ENCODE data around the gene PRKN.

Gene PRKN

DNA sequence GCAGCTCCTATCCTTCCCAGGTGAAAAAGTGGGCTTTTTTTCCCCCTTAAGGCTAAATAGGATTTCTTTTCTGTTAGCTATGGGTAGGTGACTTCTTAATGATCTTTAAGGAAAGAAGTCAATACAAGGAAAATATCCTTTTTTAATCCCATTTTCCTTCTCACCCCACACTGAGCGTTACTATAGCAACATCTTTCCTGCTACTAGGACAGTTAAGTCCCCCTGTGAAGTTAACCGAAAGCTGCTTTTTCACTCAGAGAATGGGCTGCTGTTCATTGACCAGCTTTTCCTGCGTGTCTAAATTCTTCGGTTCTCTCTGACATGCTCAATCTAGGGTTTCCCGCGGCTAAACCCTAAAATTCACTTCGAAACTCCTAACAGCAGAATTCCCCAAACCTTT lies 1280.6 kb downstream of the PRKN start:
- DNase-seq (ENCODE audit: low read depth in 2 of 2) = no peak

DNA sequence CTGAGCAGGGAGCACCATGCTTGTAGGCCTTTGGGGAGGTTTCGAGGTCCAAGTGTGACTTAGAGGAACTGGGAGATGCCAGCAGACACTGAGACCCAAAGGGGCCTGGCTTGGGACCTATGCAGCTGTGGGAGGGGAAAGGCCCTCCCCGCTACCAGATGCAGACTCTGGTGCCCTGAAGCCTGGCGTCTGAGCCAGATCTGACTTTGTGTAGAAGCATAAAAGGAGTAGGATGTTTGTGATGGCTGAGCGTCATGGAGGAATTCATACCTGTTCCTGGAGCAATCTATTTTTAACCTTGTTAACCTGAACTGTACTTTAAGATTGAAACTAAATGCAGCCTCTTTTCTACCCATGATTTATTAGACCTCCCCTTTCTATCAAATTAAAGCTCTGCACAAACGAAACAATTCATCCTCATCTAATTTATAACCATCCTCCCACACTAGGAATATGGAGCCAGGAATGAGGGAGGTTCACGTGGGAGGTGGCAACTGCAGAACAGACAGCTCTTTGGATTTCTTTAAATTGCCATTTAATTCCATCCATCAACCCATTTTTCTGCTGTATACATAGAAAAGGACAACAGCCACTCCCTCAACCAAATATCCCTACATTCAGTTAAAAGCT lies 1281.2 kb downstream of the PRKN start:
- no peak for DNase-seq (ENCODE audit: low read depth in 2 of 2)

DNA sequence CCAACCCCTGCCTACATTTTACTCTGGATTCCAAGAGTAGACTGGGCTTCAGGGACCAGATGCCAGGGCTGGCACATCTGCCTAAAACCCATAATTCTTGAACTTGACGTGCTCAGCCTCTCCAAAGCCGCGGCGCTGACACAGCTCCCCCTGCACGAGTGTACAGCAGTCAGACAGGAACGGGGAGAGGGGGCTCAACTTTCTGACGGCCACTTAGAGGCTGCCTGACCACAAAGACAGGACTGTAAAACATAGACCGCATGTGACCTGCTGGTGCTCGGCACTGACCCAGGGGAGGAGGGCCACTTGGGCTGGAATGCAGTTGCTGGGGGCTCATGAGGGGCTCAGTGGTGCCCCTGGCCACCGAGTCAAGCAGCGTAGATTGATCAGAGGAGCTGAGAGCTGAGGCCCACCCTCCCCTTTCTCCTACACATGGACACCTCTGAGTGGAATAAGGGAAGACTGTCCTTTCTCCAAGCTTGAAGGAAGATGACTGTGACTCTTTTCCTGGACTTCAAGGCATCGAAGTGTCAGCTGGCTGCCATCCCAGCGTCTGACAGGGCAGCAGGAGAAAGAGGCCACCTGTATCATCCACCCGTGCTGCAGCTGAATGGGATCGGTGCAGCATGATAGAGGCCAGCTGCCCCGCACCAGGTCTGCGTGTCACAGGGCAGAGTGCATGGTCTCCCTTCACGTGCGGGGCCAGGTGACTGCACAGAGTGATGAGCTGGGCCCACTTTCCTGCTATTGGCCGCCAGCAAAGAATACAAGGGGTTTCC lies 1282.4 kb downstream of the PRKN start:
- DNase-seq (ENCODE audit: low read depth in 2 of 2) = no peak

DNA sequence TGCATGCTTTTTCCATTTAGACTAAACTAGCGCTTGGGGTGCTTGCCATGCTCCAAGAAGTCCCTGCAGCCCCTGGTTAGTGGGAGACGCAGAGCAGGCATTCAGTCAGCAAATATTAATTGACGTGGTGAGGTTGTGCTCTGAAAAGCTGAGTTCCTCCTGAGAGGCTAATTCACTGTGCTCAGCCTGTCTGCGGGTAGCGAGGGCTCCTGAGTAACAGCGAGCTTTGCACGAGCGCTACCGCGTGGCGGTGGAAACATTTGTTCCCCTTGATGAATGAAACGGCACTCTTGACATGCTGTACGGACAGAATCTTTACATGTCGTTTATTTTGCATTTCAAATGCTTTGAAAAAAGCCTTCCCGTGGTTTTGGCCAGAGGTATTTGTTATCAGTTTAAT lies 1283.1 kb downstream of the PRKN start:
- DNase-seq (ENCODE audit: low read depth in 2 of 2) = no peak

DNA sequence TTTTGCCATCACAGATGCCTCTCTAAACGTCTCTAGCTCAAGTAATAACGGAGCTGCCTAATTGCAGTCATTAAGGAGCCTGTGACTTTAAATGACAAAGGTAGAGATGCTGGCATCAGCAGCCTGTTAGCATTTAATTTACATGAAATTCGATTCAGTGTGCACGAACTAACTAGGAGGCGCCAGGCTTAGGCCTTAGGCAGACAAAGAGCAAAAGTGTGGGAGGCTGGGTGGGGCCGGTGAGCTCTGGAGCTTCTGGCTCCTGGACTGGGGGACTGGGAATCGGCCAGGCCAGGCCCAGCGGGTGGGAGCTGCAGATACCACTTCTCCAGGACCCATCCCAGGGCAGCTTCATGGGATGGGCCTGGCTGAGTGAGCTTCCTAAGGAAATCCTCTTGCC lies 1283.7 kb downstream of the PRKN start:
- no peak for DNase-seq (ENCODE audit: low read depth in 2 of 2)

DNA sequence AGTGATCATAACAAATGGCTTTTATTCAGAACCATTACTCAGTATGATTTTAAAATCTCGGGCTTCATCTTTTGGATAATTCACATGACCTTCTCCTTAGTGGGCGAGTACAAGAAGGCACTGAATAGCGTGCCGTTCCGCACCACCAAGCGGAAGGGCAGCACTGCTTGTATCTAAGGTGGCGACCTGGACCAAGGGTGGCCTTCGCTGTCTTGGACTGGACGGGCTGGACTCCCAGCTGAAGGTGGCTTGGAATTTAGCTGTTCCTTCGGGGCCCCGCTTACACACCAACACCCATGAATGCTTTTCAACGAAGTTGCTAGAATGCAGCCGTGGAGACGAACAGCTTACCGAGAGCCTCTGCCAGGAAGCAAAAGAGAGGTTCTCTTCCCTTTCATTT lies 1285.1 kb downstream of the PRKN start:
- DNase-seq (ENCODE audit: low read depth in 2 of 2) = no peak

DNA sequence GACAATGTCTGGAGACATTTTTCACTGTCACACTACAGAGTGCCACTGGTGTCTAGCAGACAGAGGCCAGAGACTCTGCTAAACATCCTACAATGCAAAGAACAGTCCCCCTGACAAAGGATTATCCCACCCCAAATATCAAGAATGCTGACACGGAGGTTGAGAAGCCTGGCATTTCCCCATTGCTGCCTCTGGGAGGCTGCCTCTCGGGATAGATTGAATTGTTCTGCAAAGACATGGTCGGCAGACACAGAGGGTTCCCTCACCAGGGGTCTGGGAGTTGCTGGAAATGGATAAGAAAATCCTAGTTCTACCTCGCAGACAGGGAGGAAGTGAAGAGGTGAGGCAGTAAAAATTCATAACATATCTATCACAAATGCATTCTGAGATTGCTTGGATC lies 1287.3 kb downstream of the PRKN start:
- no peak for DNase-seq (ENCODE audit: low read depth in 2 of 2)

DNA sequence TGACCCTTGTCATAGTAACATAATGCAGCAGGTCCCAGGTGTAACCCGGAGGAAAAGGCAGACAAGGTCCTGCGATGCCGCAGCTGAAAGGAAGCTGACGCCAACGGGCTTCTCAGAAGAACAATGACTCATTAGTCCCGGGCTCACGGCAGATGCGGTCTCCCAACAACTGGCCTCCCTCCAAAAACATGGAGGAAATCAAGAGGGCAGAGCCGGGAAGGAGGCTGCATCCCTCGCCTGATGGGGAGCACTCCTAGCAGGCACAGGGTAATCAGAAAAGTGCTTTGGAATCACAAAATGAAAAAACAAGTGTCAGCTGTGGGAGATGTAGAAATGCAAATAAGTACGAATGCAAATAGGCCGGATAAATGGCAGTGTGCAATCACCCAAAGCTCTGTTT lies 1288.5 kb downstream of the PRKN start:
- peak; percentile 68 to 74 for DNase-seq (ENCODE audit: low read depth in 2 of 2)

DNA sequence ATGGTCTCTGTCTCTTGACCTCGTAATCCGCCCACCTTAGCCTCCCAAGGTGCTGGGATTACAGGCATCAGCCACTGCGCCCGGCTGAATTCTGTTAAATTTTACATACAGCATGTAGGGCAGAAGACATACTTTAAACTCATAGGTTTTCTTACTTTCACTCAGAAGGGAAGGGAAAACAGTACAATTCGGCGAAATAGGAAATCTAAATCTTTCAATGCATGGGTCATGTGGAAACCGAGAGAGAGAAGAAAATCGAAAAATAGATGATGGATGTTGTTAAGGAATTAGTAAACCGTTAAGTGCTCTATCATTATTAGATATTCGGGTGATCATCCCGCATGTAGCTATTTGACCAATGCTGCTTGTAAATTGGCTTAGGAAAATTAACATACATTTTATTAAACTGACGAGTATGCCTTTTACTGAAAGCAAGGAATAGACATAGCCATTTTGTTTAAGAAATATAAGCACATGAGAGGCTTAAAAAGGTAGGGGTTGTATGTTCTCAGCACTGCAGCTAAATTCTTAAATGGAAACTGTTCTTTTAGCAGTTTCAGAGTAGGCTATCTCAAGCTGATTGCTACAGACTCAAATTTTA lies 1289.0 kb downstream of the PRKN start:
- DNase-seq (ENCODE audit: low read depth in 2 of 2) = no peak

DNA sequence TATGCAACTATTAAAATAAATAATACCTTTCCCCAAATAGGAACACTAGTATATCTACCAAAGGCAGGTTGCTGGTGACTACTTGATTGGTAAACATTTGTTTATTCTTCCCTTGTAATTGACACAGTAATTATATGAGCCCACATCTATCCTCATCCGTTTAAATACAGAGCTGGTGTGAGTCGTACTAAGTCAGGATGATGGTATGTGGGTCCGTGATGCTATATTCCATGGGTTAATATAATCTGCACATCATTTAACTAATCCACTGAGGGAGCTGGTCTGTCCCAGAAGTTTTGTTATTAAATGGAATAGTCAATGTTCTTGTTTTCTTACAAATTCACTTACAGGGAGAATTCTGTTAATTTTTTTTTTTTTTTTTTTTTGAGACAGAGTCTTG lies 1289.7 kb downstream of the PRKN start:
- no peak for DNase-seq (ENCODE audit: low read depth in 2 of 2)

DNA sequence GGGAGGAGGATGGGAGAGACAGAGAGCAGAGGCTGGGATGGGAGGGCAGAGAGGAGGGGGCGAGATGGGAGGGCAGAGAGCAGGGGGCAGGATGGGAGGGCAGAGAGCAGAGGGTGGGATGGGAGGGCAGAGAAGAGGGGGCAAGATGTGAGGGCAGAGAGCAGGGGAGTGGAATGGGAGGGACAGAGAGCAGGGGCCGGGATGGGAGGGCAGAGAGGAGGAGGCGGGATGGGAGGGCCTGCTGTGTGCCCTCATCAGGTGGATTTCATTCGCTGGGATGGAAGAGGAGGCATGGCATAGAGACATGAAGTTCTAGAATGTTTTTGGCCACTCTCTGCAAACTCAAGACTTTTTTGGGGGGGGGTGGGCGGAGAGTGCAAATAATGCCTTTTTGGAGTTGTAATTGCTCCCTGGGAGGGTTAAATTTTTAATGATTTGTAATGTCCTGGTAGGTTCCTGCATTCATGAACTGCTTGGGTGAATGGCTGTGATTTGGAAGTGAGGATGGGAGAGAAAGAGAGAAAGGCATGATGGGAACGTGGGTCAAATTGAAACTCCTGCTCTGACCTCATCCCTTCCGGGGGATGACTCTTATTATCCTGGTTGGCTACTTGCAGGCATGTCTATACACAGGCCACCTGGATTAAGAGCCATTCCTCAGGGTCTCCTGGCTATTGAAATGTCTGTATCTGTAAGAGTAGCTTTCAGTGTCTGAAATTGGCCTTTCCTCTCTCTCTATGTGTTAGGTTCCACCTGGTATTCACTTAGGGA lies 1291.3 kb downstream of the PRKN start:
- DNase-seq (ENCODE audit: low read depth in 2 of 2) = no peak

DNA sequence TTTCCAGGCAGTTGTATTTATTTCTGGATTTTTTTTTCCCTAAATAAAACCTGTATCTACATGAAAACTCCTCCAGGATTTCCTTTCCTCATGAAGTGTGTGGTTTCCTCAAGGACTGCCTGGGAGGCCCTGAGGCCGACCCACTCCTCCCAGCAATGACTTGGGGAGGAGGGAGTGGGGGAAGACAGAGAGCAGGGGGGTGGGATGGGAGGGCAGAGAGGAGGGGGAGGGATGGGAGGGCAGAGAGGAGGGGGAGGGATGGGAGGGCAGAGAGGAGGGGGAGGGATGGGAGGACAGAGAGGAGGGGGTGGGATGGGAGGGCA lies 1291.9 kb downstream of the PRKN start:
- DNase-seq (ENCODE audit: low read depth in 2 of 2) = no peak

DNA sequence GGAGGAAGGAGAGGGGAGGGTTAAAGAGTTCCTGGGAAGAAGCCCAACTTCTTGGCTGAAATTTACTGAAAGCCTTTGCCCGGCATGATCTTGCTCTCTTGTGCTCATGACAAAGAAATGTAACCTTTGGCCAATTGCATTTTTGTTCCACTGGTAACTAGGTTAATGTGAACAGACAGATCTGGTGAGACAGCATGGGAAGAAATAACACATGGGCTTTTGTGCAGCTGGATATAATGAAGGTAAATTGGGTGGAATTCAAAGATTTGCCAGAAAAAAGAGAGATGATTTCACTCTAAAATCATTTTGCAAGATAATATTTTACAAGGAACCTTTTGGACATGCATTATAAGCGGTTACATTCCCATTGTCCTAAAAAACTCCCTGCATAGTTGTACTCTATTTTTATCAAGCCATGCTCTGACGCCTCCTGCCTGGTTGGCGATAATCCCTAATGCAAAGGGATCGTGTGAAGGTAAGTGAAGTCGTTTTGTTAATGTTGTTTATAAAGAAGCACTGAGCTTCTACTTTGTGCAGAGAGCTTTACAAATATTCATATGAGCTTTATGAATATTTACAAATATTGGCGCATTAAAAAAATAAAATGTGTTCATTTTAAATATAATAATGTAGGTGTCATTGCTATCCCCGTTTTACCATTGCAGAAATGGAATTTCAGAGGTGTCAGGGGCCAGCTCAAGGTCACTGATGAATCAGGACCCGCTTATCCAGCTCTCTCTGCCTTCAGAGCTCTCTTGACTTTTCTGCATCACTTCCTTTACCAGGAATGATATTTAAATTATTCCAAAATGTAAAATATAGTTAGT lies 1292.4 kb downstream of the PRKN start:
- DNase-seq (ENCODE audit: low read depth in 2 of 2) = peak; percentile 95 to 97

DNA sequence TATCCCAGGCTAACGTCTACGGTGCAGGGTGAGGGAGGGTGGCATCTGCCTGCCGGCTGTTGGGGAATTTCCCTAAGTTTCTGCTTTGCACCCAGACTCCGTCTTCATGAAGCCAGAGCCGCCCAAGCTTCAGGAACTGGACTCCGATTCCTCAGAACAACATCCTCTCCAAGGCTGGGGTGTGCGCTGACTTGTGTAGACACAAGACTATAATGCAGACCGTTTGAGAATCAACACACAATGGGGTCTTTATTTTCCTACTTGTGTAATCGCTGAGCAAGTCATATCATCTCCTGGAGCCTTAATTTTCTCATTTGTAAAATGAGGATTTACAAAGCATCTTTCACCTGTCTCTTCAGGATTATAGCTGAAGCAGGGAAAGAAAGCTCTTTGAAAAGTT lies 1293.2 kb downstream of the PRKN start:
- DNase-seq (ENCODE audit: low read depth in 2 of 2) = no peak

DNA sequence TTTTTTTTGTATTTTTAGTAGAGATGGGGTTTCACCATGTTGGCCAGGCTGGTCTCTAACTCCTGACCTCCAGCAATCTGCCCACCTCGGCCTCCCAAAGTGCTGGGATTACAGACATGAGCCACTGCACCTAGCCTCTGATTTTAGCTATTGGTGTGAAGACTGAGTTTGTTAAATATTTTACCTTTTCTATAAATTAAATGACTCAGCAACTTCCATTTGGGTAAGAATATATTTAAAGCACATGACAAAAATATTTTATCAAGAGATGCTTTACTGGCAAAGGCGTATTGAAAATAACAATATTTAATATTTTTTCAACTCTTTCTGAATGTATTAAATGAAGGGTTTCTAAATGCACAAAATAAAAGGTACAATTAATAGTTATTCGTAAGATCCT lies 1295.0 kb downstream of the PRKN start:
- DNase-seq (ENCODE audit: low read depth in 2 of 2) = no peak

DNA sequence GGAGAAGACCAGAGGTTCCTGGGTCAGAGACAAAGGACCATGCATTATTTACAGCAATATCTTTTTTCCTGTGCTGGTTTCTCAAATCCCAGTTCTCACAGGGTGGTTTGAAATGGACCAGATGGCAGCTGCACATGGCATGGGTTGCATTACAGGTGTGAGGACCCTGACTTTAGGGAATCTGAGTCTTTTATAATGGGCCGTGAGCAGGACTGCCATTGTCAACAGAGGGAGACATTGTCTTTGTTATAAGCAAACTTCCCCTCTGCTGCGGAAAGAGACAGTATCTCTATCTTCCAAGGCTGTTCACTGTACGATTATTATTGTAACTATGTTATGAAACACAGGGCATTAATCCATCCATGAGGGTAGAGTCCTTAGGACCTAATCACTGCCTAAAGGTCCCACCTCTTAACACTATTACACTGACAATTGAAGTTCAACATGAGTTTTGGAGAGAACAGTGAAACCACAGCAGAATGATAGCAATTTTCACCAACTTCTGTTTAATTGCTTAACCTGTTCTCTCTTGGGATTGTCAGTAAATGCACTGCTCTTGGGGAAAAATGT lies 1297.6 kb downstream of the PRKN start:
- DNase-seq (ENCODE audit: low read depth in 2 of 2) = no peak

DNA sequence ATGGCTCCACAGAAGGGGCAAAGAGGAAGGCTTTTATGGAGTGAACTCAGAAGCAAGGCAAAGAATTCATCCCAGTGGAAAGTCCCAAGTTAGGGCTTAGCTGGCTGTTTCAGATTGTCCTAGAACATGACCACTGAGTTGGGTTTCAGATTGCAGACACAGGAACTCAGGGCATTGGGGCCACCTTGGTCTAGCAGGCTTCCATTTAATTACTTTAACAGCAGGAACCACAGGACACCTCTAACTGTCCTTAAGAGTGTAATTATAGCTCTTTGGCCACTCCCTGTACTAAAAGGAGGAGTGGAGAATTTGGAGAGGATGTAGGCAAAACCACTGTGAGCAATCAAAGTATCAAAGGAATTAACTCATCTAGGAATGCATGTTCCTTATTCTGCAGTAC lies 1303.1 kb downstream of the PRKN start:
- DNase-seq (ENCODE audit: low read depth in 2 of 2) = no peak

DNA sequence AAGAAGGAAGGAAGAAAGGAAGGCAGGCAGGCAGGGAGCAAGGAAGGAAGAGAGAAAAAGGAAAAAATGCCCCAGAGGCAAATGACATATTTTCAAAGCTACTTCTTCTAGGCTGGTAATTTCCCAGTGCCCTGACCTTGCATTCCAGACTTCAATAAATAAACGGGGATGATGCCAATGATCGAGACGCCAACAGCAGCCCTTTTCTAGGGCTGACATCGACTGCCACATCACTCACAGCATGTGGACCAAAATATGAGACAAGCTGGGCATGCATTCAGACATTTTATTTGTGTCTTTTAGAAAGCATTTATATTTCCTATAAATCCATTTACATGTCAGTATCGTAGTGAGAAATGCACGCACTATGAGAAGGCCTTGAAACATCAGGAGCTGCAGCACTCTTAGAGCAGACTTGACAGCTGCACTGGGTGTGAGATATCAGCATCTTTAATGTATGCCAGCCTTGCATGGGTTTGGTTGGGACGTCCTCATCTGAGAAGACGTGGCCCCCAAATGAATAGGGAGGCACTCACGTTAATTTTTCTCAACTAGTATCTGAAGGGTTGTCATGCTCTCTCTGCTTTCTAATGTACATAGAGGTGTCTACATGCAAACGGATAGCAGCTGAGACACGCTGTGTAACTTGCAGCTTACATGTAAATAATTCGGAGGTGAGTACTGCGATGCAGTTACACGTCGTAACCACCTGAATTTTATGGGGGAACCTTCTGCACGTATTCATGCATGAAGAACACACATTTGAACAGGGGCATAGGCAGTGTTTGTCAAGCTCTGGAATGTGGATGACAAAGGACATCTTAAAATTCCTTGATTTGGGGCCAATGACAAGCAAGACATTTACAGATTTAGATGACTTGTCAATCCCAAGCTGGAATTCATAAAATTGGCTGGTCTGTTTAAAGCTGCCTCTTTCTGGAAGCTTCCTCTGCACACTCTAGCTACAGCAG lies 1304.6 kb downstream of the PRKN start:
- DNase-seq (ENCODE audit: low read depth in 2 of 2) = no peak

DNA sequence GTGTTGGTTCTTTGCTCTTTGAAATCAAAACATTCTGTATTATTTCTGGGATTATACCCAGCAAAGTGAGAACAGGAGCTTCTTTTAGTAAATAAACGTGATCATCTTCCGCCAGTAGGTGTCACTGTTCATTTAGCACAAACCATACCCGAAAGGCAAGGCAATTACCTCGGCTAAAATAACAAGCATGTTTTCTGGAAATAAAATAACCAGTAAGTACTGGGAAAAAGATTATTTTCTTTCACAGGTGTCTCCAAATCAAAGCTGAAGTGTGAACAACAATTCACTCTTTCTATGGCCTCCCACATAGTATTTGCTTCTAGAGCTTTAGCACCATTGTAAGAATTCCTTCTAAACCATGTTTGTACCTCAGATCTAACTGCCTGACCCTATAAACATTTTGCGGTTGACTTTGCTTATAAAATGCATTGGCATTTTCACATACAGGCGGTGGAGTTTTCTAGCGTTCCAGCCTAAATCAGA lies 1309.1 kb downstream of the PRKN start:
- peak; percentile 69 to 73 for DNase-seq (ENCODE audit: low read depth in 2 of 2)
